VCaP (cell line): Measurements from ENCODE around the gene MOGAT3.
A peak's percentile ranks its signal among the peaks of the same experiment; 100 is the strongest.

ENCODE experiments used
- H3K27ac ChIP-seq: fragments of 450-650 bp; 2 replicates; pipeline ENCODE4 v1.5.1; 2017
- CTCF ChIP-seq: fragments of 450-650 bp; conservative IDR thresholded peaks from 2 replicates; pipeline ENCODE4 v1.5.1; 2017; ENCODE audit warnings: mild to moderate bottlenecking, moderate library complexity

MOGAT3 gene

GRCh38 chr7:101156866-101157589, 43.8 kb downstream of the MOGAT3 start:
- TF ChIP-seq CTCF = no peak
- H3K27ac ChIP-seq = no peak overlapping the region

GRCh38 chr7:101156277-101156676, 44.6 kb downstream of the MOGAT3 start:
- no peak; the same call in 1 of the 2 replicates for TF ChIP-seq CTCF
- H3K27ac ChIP-seq = peak overlapping the region; percentile 89; the same call in 1 of the 2 replicates

- H3K27ac ChIP-seq = peak overlapping the region; percentile 89
- TF ChIP-seq CTCF = no peak
Observed at GRCh38 chr7:101155303-101155702, 45.5 kb downstream of the MOGAT3 start.

GRCh38 chr7:101154693-101155102, 46.1 kb downstream of the MOGAT3 start:
- H3K27ac ChIP-seq = peak overlapping the region; percentile 89

DNA sequence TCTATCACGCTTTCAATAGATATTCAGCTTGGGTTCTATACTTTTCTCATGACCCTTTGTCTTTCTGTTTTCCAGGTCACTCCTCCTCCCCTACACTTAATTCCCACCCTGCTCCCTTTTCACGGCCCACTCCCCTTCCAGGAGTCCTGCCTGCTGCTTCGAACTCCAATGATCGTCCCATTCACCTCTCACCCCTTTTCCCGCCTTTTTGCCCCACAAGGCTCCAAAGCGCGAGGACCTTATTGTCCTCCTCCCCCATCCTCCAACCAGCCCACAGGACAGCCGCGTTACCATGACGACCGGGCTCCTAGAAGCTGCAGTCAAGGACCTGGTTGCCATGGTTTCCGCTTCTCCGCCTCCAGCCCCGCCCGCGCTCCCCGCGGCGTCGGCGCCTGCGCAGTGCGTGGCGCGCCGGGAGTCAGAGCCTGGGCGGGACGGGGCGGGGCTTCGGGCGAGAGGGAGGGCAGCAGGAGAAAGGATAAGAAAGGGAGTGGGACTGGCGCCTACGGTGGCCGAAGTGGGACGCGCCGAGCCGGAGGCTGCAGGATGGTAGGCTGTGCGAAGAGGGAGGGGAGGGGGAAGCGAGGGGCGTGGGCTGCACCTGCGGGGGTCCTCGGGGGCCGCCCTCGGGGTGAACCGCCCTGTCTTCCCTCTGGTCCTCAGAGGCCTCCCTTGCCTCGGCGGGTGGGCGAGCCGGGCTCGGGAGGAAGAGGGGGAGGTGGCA, 46.7 kb downstream of the MOGAT3 start, which contains the start of gene AP1S1:
Gene AP1S1, plus strand, starts transcription at position 508 of the 724 bp plus-strand sequence. Its CDS starts 39 bp downstream, at position 547.
- no peak for TF ChIP-seq CTCF
- H3K27ac ChIP-seq = peak within 1 kb of the TSS; percentile 89

More at GRCh38 chr7:101154693-101155102, 46.1 kb downstream of the MOGAT3 start:
- TF ChIP-seq CTCF = no peak

- no peak overlapping the region for H3K27ac ChIP-seq
- no peak for TF ChIP-seq CTCF
Observed at GRCh38 chr7:101151908-101152651, 48.8 kb downstream of the MOGAT3 start.
